Measurements from ENCODE around the gene PDE10A. TPM values are rescaled to one million over a fixed set of nuclear protein-coding genes. Genes with fewer than 3 reads are reported as not detected.

The PDE10A gene
- total and polyA plus RNA-seq, 2 of the 8 experiments (the other 6 are each of a cell fraction or from before 2014, with no cell fraction given), result 1.1 to 2.4 TPM

- TF ChIP-seq CHD7 (IDR thresholded peaks at IDR 0.05; ENCODE audit: insufficient replicate concordance, low read length), result no peak
- TF ChIP-seq BRCA1 (IDR thresholded peaks at IDR 0.05; ENCODE audit: low read depth, low read length), result no peak
- no peak for TF ChIP-seq TAF1 (IDR thresholded peaks at IDR 0.05; ENCODE audit: low read depth, low read length)
- no peak for TF ChIP-seq ATF3 (IDR thresholded peaks at IDR 0.05; ENCODE audit: insufficient read depth, low read depth, low read length)
- no peak for TF ChIP-seq KDM4A (IDR thresholded peaks at IDR 0.05; ENCODE audit: low read depth, low read length, severe bottlenecking)
- no peak for TF ChIP-seq RNF2 (IDR thresholded peaks at IDR 0.05; ENCODE audit: borderline replicate concordance, low read depth, low read length, missing control alignments, poor library complexity, severe bottlenecking)
- TF ChIP-seq YY1 (IDR thresholded peaks at IDR 0.05; ENCODE audit: low read depth, low read length), result no peak
Measured at GRCh38 chr6:165689699-165690098, 26.7 kb upstream of the PDE10A start (continued).
